Hepatocyte (in vitro differentiated cells): Measurements from ENCODE around the gene ADAMTS2.

ENCODE experiments used
- EZH2 ChIP-seq: fragments of 200-600 bp; sonication (generic); IDR thresholded peaks from 2 replicates; pipeline ENCODE4 v1.6.1; 2016; ENCODE audit warnings: antibody characterized with exemption, mild to moderate bottlenecking, borderline replicate concordance
- EZH2phosphoT487 ChIP-seq: fragments of 200-600 bp; sonication (generic); IDR thresholded peaks from one replicate; pipeline ENCODE4 v1.6.1; 2018; ENCODE audit warnings: antibody characterized with exemption, mild to moderate bottlenecking, low read depth, moderate library complexity; ENCODE audit not compliant: unreplicated experiment, severe bottlenecking
- TF ChIP-seq, protein P1 (sequence below): fragments of 200-600 bp; sonication (generic); IDR thresholded peaks from 2 replicates; pipeline ENCODE4 v1.5.1; 2016; ENCODE audit warnings: antibody characterized with exemption, mild to moderate bottlenecking; ENCODE audit not compliant: poor library complexity

DNA sequence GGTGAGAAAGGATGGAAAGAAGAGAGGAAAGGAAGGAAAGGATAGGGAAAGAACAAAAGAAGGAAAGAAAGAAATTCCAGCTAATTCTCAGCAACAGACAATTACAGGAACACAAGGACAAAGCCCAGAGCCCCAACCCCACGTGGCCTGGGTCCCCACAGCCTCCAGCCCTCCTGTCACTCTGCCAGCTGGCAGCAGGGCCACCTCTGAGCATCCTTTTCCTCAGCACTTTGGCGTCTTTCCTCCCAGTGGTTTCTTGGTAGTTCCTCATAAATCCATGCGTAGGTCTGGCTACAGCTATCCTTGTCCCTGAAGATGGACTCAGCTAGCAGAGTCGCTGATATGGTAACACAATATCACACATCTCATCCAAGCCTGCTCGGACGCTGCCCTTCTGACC, 28.3 kb downstream of the ADAMTS2 start:
- TF ChIP-seq, protein P1, sequence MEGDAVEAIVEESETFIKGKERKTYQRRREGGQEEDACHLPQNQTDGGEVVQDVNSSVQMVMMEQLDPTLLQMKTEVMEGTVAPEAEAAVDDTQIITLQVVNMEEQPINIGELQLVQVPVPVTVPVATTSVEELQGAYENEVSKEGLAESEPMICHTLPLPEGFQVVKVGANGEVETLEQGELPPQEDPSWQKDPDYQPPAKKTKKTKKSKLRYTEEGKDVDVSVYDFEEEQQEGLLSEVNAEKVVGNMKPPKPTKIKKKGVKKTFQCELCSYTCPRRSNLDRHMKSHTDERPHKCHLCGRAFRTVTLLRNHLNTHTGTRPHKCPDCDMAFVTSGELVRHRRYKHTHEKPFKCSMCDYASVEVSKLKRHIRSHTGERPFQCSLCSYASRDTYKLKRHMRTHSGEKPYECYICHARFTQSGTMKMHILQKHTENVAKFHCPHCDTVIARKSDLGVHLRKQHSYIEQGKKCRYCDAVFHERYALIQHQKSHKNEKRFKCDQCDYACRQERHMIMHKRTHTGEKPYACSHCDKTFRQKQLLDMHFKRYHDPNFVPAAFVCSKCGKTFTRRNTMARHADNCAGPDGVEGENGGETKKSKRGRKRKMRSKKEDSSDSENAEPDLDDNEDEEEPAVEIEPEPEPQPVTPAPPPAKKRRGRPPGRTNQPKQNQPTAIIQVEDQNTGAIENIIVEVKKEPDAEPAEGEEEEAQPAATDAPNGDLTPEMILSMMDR: no peak
- no peak for TF ChIP-seq EZH2
- no peak for TF ChIP-seq EZH2phosphoT487
